SIG-M5 treated with dmso at 0.1 percent for 504 hours (cell line): Measurements from ENCODE around the gene SLC25A23.
A peak's percentile ranks its signal among the peaks of the same experiment; 100 is the strongest.

Experiments used
- DNase-seq: peaks from one replicate; lab custom pipeline; 2025; ENCODE audit not compliant: unreplicated experiment; lab: John Stamatoyannopoulos, UW

The SLC25A23 gene

DNA sequence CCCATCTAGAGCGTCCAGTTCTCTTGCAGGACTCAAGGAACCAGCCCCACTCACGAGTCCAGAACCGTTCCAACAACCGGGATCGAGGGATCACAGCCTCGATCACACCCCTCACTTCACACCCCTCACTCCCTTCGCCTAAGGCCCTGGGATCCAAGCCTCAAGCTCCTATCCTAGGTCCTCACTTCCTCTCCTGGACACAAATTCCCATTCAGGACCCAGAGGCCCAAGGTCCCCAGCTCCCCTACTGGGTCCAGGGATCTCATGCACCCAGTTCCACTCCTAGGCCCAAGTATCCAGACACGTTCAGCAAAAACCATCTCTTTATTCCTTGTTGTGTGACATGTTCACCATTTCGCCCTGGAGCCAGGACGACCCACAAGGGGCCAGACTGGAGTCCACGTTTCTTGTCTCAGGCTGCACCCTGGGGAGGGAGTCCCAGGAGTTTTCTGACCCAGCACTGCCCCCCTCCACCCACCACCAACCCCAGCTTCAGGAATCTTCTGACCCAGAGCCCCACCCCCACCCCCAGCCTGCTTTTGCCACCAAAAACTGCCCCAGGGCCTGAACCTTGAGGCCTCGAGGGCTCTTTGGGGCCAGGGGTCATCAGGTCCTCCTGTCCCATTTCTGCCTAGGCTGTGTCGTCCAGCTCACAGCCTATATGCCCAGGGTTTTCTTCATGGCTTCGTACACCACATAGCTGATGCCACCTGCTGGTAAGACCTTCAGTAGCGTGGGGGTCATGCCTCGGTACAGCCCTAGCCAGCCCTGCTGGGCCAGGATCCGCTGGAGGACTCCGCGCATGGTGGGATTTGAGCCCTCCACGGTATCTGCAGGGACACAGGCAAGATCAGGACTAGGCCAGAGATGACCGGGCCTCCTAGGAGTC, 33.6 kb downstream of the SLC25A23 start:
- DNase-seq = no peak

DNA sequence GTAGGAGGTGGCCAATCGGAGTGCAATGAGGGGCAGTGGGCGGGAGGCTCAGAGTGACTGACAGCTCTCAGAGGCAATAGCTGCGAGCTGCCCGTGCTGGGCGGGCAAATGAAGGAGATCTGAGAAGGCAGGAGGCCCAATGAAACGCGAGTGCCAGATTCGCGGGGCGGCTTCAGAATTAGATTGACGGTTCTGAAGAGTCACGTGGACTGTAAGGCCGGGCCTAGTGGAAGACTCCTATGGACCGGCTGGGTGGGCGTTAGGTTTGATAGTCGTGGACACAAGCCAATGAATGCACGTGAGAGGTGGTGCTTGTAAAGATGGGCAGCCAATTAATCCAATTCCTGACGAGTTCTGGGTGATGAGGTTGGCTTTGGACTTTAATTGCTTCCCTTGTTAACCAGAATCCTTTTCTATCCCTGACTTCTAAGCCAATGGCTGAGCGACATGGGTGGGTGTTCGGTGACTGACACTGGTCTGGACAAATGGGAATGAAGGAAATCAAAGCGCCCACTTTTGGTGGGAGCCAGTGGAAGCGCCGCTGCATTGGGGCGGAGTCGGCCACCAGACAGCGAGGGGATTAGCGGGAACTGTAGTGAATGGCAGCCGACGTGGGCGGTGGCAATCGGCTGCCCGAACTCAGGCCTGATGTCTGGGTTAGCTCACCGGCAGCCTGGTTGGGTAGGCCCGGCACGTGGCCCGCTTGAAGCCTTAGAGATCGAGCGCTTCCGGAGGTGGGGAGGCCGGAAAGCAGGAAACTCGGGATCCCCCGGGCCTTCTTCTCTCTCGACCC, 34.5 kb downstream of the SLC25A23 start:
- DNase-seq = peak; percentile 100

DNA sequence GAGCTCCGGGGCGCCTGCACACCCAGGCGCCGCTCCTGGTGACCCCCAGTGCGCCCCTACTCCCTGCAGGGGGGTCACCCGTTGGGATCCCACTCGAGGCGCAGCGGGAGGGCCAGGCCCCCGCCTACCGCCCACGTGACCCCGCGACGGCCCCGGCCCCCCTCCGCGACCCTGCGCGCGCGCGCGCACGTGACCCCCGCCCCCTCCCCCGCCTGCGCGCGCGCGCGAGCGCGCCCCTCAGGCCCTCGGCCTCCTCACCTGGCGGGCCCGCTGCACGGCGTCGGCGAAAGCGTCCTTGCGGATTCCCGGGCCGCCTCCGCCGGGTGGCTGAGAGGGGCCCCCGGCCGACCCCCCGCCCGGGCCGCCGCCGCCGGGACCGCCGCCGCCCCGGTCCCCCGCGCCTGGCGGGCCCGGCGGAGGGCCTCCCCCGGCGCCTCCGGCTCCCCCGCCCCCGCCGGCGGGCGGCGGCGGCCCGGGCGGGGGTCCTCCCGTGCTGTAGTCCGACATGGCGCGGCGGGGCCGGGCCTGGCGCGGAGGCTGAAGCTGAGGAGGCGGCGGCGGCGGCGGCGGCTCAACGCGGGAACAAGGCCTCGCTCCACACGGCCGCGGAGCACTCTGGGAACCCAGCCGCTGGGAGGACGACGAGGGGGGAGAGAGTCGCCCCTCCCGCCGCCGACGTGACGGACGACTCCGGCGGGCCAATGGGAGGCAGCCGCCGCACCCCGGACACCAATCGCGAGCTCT, 35.2 kb downstream of the SLC25A23 start, which contains the start of gene KHSRP:
Gene KHSRP (minus strand): TSS at position 617 of the 744 bp plus-strand sequence. CDS start 110 bp downstream, at position 507.
- DNase-seq = no peak

DNA sequence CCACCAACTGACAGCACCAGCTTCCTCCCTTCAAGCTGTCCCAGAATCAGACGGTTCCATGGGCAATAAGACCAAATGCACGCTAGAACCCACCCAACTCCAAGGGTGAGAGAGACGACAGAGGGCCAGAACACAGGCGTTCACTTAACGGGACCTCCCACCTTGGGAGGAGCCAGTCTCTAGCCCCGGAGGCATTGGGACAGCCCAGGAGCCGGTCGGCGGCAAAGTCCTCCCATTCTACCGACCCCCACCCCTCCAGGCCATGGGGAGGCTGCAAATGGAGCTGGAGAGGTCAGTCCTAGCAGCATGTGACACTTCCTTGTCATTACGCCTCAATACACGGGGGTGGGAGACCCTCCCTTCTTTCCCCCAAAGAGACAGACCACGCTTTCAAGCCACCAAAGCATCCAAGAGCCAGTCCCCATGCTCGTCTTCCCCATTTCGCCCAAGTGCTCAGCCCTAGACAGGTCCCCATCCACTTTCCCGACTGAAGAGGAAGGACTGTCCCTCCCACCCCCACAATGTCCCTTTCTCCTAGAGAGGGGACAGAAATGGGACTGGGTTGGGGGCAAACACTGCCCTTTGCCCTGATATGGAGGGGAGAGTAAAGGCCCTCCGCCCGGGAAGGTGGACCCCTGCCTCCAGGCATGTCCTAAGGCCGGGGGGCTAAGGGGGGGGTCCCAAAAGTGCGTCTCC, 35.9 kb downstream of the SLC25A23 start:
- peak; percentile 16 for DNase-seq

DNA sequence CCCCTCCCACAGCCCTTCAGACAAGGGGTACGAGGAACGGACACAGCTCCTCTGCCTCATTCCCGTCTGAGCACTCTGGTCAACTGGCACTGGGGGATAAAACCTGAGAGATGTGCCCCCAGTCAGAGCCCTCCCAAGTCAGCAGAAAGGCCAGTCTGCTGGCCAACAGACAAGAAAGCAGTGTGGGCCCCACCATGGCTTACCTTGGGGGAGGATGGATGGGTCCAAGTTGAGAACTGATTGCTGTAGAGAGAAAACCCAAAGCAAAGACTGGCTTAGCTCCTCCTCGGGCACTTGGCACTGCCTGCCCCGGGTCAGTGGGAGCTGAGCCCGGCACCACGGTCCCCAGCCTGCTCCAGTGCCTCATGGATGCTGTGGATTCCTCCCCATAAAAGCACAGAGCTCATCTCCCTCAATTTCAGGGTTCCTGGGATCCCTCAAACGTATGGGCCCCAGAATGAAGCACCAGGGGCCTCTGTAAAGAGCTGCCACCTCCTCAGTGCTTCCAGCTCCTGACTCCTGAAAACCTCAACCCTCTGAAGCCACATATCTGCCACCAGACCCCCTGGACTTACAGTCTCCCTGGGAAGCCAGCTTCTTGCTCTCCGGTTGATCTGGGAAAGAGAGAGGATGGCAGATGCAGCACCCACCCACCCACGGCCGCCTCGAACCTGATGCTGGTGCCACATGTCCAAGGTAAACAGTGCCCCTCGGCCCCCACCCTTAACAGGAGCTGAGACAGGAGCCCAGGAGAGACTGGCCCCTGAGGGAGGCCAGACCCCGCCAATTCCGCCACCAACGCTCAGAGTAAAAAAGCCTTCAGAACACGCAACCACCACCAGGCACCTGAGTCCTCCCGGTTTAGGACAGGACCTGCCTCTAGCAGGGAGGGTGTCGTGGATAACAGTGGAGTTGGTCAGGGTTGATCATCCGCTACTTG, 38.2 kb downstream of the SLC25A23 start:
- DNase-seq = no peak

DNA sequence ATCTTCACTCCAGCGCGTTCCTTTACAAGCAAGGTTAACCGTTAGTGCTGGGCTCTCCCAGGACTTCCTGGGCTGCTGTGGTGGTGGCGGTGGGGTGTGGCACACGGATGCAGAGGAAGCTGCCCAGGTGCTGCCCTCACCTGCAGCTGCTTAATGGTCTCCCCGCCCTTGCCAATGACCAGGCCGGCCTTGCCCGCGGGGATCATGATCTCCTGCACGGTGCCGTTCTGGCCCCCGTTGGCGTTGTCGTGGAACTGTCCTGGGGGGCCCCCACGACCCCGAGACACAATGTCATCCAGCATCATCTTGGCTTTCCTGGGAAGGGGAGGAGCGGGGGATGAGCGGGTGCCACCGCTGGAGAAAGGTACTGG, 41.0 kb downstream of the SLC25A23 start:
- no peak for DNase-seq

DNA sequence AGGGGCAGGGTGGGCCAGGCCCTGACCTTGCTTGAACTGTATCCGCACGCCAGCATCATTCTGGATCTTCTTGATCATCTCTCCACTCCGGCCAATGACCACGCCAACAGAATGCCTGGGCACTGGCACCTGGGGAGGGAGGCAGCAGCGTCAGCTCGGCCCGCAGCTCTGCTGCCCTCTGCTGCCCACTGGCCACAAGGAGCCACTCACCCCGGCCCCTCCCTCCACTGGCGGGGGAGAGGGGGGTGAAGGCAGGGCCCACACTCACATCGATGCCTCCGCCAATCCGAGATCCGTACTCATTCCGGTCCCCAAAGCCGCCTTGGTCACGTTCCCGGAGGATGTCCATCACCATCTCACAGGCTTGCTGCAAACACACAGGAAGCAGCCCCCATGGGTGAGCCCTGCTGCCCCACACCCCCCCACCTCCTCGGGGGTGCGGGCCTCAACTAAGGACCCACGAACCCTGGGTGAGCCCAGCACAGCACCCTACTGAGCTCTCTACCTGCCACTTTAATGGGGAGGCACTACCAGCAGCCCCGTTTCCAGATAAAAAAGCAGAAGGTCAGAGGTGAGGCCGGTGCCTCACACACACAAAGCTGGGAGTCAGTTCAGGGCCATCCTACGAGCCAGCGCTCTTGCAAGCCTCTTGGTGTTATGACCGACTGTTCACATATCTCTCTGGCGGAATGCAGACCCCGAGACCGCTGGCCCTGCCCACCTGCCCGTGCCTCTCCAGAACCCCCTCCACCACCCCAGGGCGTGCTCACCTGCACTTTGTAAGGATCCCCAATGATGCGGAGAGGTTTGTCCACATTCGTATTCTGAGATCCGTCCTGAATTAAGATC, 41.7 kb downstream of the SLC25A23 start:
- no peak for DNase-seq

DNA sequence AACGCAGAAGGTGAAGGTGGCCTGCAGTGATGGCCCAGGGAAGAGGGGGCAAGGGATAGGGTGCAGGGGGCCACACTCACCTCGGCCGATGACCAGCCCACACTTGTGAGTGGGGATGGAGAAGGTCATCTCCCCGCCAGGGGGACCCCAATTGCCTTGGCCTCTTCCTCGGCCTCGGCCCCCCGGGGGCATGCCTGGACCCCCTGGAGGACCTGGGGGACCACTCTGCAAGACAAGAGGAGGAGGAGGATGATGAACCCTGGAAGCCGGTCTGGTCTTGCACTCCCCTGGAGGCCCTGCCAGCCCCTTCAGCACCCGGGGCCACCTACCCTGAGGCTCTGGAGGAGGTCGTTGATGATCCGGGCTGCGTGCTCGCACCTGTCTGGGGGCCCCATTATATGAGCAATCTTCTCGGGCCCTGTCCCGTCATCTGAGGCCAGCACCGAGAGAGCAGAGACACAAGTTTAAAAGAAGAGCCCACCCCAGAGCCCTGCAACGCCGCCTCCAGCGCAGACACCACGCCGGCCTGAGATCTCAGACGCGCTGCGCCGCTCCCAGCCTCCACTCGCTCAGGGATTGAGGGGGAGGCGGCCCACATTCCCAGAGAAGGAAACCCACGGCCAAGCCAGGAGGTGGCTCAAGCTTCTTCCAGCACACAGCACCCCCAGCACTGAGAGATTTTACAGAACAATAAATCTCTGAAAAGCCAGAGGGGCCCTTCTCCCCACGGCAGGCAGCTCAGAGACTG, 42.8 kb downstream of the SLC25A23 start:
- no peak for DNase-seq

DNA sequence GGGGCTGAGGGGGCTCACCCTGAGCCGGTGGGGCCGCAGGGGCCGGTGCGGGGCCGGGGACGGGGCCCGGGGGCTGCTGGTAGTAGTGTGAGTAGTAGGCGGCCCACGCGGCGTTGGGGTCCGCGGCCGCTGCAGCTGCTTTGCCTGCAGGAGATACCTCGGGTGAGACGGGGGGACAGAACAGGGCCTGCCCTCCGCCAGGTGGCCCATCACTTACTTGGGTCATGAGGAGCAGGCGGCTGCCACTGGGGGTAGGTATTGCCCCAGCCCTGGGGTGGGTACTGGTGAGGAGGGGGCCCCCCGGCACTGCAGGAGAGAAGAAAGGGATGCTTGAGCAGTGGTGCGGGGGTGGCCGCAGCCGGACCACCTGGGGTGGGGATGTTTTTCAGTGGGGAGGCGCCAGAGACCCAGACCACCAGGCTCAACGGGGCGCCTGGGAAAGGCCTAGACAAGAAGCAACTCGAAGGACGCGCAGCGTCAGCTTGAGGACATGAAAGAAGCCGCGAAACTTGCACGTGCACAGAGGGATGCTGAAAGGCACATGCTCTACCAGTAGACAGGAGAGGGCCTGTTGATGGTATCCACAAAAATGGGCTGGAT, 43.9 kb downstream of the SLC25A23 start:
- DNase-seq = no peak

DNA sequence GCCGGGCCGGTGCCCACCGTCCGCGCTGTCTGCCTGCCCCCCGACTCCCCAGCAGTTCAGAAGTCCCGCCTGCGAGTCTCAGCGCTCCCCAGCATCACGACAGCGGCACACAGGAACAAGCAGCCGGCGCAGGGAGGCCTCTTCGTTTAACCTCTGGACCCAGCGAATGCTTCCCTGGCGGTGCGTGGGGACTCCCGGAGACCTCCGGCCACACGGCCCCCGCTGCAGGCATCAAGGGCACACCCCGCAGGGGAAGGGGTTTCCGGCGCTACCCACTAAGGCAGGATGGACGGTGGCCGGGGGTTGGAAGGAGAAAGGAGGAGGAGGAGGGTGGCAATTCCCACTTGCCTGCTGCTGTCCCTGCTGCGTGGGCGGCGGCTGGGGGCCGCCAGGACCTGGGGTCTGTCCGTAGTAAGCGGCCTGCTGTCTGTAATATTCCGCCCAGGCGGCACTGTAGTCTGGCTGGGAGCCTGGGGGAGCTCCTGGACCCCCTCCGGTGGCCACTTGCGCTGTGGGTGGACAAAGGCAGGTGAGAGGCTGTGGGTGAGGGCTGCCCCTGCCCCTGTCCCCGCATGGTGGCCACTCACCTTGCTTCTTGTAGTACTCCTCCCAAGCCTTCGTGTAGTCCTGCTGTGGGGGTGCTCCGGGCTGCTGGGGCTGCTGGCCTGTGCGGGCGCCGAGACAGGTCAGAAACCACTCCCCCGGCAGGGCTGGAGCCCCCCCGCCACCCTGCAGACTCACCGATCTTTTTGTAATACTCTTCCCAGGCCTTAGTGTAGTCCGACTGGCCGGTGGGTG, 44.6 kb downstream of the SLC25A23 start:
- no peak for DNase-seq

DNA sequence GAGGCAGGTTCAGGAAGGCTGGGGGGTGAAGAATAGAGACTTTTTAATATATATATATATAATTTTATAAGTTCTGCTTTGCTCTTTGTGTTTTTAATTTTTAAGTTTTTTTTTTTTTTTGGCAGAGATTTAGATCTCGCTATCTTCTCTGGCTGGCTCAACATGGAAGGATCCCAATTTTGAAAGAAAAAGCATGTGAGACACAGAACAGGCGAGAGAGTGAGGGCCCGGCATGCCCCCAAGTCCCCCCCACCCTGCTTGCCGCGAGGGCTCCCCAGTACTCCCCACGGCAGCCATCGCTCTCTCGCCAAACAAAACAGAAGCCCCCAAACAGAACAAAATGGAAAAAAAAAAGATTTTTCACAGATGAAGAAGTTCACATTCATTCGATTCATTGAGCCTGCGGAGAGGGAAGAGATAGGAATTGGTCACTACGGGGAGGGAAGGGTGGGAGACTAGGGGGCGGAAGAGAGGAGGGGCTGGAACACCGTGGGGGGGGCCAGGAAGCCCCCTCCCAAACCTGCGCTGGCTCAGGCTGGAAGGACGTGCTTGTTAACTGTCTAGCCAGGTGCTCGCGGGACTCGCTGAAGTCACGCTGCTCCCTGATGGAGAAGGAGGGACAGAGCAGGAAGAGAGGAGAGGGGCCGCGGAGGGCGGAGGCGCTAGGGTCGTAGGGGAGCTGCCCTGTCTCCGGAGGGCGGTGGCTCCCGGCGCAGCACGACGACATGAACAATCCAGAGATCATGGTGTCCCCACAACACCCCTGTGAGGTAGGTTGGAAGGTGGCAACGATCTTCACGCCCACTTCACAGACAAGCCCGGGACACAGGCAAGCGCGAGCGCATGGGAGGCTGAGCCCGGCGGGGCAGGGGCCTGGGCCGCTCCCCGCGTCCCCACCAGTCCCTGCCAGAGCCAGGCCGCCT, 45.6 kb downstream of the SLC25A23 start:
- DNase-seq = no peak

DNA sequence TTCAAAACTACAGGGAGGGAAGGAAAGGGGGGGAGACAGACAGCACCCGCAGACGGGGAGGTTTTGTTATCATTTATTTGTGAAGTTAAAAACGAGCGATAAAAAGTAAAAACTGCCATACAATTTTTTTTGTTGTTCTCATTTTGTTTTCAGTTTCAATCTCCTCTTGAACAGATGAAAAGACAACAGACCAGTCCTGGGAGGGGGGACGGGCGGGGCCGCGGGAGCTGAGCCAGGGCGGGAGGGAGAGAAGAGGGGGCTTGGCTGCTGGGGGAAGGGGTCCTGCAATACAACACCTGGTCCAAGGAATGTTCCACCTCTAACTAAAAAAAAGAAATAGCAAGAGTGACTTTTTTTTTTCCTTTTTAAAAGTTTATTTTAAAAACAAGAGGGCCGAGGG, 46.3 kb downstream of the SLC25A23 start:
- DNase-seq = no peak

DNA sequence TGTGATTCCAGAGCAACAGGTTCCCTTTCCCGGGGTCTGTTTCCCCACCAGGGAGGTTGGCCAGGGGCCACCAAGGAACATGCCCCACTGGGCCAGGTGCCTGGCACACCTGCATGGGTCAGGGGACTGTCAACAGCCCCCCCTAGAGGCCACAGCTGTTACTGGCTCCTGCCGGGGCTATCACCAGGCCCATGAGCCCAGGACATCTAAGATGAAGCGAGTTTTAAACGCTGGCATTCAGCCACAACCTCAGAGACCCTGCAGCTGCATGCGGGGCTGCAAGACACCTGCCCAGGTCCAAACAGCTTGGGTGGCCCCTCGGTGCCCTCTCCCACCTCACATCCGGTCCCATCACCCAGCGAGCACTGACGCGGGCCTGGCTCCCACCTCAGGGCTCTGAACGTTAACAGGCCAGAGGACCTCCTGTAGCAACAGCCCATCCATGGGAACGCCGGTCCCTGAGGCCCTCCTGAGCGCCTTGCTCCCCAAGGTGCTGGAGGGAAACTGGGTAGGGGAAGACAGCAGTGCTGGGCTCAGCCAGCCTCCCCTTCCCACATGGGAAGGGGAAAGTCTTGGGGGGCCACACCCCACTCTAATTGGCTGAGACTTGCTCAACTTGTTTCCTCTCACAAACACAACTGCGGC, 47.0 kb downstream of the SLC25A23 start:
- no peak for DNase-seq

DNA sequence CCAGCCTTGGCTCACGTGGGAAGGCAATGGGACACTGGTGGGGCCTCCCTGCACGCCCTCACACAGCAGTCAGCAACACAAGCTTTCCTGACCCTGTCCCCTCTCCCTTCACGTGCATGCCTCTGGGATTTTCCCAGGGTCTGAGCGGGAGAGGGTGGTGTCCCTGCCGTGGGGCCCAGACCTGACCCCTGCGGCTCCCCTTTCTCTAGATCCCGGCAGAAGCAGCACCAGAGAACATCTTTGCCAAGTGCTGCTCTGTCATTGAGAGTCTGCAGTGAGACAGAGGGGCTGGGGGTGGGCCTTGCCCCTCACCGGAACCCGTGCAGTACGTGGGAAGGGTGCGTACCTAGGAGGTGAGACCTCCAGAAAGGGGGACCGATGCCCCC, 47.5 kb downstream of the SLC25A23 start:
- no peak for DNase-seq

DNA sequence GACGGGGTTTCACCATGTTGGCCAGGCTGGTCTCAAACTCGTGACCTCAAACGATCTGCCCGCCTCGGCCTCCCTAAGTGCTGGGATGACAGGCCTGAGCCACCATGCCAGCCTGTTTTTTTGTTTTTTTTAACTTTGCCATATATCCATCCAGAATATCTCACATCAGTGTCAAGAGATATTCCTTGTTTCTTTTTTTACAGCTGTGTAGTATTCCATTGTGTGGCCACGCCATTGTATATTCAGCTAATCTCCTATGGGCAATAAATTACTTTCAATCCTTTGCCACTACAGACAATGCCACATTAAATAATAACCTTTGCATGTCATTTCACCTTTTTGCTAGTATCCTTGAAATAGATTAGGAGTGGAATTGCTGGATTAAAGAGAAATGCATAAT, 50.2 kb downstream of the SLC25A23 start:
- no peak for DNase-seq
